Left colon (tissue), 2 donors: ENCODE data around the gene IGFLR1. TPM values are rescaled to one million over a fixed set of nuclear protein-coding genes. Genes with fewer than 3 reads are reported as not detected.
A peak's percentile ranks its signal among the peaks of the same experiment; 100 is the strongest.
"Not testable (repeated sequence)": the region's sequence is repeated elsewhere in the genome, so short reads cannot be mapped to it uniquely, and the experiment has no call there.

Experiments
- ATAC-seq: fragments of 200-7000 bp; cut with Tn5 transposase; one replicate; pipeline ENCODE4 v1.9.1; 2020; ENCODE audit warnings: mild to moderate bottlenecking, moderate library complexity
- DNase-seq, 2 donors: peaks; one replicate each; pipeline ENCODE4 v3.0.0-alpha.2; 2020
- intact Hi-C, 2 donors: fragments of 100-400 bp; cut with DNase I in 1 of 2; cut with micrococcal nuclease in 1 of 2; formaldehyde crosslinking; loops; one replicate each; pipeline versions ENCODE4 v1.11.2 to v1.14.0; 2022; cut with DNase I, micrococcal nuclease
- total RNA-seq, 2 donors: library from RNA; stranded (reverse); fragmentation: NEBNext Ultra II Directional; extraction: Animal tissue kit (Norgen Biotek cat#: 25700); gene quantifications; one replicate each; pipeline ENCODE4 v1.2.1, GENCODE V29; 2021
- donor health status: DM: no; HTN: no; CAD: no.
- donor health status: DM: yes; HTN: yes; CAD: no.

The IGFLR1 gene
- total RNA-seq, 2 donors from 2014 or later, result 4.1 to 7.7 TPM

DNA sequence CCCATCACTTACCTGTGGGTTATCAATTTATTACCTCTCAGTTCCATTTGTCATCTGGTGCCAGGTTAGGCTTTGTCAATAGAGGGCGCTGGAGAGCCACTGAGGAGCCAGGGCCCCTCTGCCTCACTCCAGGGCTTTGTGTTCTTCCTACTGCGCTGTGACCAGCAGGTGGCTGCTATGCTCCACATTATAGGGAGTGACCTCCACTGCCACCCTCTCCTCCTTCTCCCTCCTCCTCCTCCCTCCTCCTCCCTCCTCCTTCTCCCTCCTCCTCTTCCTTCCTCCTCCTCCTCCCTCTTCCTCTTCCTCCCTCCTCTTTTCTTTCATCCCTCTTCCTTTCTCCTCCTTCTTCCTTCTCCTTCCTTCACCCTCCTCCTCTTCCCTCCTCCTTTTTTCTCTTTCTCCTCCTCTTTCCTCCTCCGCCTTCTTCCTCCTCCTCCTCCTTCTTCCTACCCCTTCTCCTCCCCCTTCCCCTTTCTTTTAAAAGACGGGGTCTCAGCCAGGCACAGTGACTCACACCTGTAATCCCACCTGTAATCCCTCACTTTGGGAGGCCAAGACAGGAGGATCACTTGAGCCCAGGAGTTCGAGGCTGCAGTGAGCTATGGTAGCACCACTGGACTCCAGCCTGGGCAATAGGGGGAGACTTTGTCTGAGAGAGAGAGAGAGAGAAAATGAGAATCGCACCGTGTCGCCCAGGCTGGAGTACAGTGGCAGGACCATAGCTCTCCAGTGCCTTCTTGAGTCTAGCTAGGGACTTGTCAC, 48.2 kb downstream of the IGFLR1 start:
- peak; percentile 100 for ATAC-seq
- peak; percentile 89 to 92 for DNase-seq
- intact Hi-C loops, result no loop called here

DNA sequence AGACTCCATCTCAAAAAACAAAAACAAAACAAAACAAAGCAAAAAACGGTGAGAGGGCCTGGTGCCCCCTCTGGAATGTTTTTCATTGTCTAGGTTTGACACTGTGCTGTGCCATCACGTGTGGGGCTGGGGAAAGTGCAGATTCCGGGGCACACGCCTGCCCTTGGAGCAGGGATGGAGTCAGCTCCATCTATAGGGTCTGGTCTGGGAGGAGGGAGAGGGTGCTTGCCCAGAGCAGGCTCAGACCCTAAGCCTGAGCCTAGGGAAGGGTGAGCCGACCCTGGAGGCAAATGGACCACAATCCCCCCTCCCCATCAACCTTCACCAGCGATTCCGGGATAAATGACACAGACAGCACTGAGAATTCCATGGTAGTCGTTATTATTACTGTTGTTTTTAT, 48.8 kb downstream of the IGFLR1 start:
- DNase-seq (no peak), ATAC-seq (peak; percentile 9)
- intact Hi-C loops, result no loop called here

DNA sequence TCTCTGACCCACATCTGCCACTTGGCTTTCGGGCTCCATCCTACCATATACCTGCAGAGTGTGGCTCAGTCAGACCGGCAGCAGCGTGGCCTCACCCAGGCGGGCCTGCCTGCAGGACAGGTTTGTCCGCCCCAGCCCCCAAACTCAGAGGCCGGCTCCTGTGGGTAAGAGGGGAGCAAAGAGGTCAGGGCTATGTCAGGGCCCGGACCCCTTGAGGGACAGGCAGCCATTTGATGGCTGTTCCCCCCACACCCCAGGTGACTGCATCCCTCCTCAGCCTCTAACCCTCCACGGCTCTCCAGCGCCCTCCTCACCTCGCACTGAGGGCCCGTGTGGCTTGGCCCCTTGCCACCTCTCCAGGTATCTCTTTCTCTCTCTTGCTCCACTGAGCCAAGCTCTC, 50.2 kb downstream of the IGFLR1 start:
- ATAC-seq, result no peak
- DNase-seq, result no peak
- intact Hi-C loops, result no loop called here

DNA sequence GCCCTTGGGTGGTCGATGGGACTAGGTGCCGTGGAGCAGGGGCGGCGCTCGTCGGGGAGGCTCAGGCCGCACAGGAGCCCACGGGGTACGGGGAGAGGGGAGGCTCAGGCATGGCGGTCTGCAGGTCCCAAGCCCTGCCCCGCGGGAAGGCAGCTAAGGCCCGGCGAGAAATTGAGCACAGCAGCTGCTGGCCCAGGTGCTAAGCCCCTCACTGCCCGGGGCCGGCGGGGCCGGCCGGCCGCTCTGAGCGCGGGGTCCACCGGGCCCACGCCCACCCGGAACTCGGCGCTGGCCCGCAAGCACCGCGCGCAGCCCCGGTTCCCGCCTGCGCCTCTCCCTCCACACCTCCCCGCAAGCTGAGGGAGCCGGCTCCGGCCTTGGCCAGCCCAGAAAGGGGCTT, 51.1 kb downstream of the IGFLR1 start:
- intact Hi-C loops, ATAC-seq, DNase-seq: not testable (repeated sequence)

DNA sequence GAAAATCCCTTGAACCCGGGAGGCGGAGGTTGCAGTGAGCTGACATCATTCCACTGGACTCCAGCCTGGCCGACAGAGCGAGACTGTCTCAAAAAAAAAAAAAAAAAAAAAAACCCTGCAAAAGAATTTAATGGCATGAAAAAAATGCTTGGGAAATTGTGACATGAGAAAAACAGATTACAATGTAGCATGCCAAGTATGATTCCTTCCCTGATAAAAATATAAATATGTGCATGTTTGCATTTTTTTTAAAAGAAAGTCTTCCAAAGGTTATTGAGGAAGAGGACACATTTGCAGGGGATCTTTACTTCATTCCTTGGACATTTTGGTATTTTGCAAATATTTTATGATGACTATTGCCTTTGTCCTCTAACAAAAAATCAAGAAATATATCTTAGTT, 52.4 kb downstream of the IGFLR1 start:
- DNase-seq, result no peak
- intact Hi-C loops, result no loop called here
- no peak for ATAC-seq

Other genes starting within 250 kb of the IGFLR1 start
- 10 to 100 TPM in 1 of 2 donors, 1 to 10 TPM in 1; 8.8 to 13.8 TPM for gene DMKN, start 228.8 kb downstream of the IGFLR1 start, total RNA-seq
- not detected for gene SBSN, start 214.1 kb downstream of the IGFLR1 start, total RNA-seq
- not detected for gene GAPDHS, start 209.0 kb downstream of the IGFLR1 start, total RNA-seq
- 10 to 100 TPM; 55.1 to 61.2 TPM for gene TMEM147, start 196.8 kb downstream of the IGFLR1 start, total RNA-seq
- gene ATP4A, start 178.8 kb downstream of the IGFLR1 start, total RNA-seq, result not detected
- gene PMIS2, start 156.3 kb downstream of the IGFLR1 start, total RNA-seq, result not detected
- 1 to 10 TPM; 5.0 to 7.7 TPM for gene HAUS5, start 129.7 kb downstream of the IGFLR1 start, total RNA-seq
- gene RBM42, start 113.4 kb downstream of the IGFLR1 start, total RNA-seq, result 10 to 100 TPM; 66.5 to 73.7 TPM
- 1 to 10 TPM in 1 of 2 donors, under 1 TPM in 1; 0.87 to 1.7 TPM for gene ETV2, start 100.7 kb downstream of the IGFLR1 start, total RNA-seq
- gene COX6B1, start 94.1 kb downstream of the IGFLR1 start, total RNA-seq, result 100 to 1,000 TPM; 725 to 901 TPM
- under 1 TPM; 0.20 to 0.27 TPM for gene UPK1A, start 75.9 kb downstream of the IGFLR1 start, total RNA-seq
- 1 to 10 TPM in 1 of 2 donors, under 1 TPM in 1; 0.15 to 1.1 TPM for gene ZBTB32, start 37.9 kb downstream of the IGFLR1 start, total RNA-seq
- gene KMT2B, start 24.4 kb downstream of the IGFLR1 start, total RNA-seq, result 10 to 100 TPM; 34.8 to 40.1 TPM
- 10 to 100 TPM; 14.5 to 17.3 TPM for gene U2AF1L4, start 3.0 kb upstream of the IGFLR1 start, total RNA-seq
- 10 to 100 TPM; 82.2 to 86.0 TPM for gene PSENEN, start 3.2 kb upstream of the IGFLR1 start, total RNA-seq
- 1 to 10 TPM; 5.9 to 6.1 TPM for gene LIN37, start 6.1 kb upstream of the IGFLR1 start, total RNA-seq
- gene HSPB6, start 14.6 kb upstream of the IGFLR1 start, total RNA-seq, result 10 to 100 TPM in 1 of 2 donors, 1 to 10 TPM in 1; 4.5 to 16.4 TPM
- 10 to 100 TPM; 16.8 to 19.5 TPM for gene PROSER3, start 15.7 kb upstream of the IGFLR1 start, total RNA-seq
- gene ARHGAP33, start 33.1 kb upstream of the IGFLR1 start, total RNA-seq, result 10 to 100 TPM in 1 of 2 donors, 1 to 10 TPM in 1; 9.7 to 10.1 TPM
- not detected for gene PRODH2, start 70.4 kb upstream of the IGFLR1 start, total RNA-seq
- not detected for gene NPHS1, start 110.1 kb upstream of the IGFLR1 start, total RNA-seq
- gene KIRREL2, start 114.5 kb upstream of the IGFLR1 start, total RNA-seq, result under 1 TPM in 1 of 2 donors, not detected in 1; 0.11 TPM
- 1 to 10 TPM; 1.8 to 4.7 TPM for gene APLP1, start 126.1 kb upstream of the IGFLR1 start, total RNA-seq
- 10 to 100 TPM; 10.0 to 10.1 TPM for gene NFKBID, start 158.1 kb upstream of the IGFLR1 start, total RNA-seq
- 1 to 10 TPM; 1.0 to 6.1 TPM for gene HCST, start 160.1 kb upstream of the IGFLR1 start, total RNA-seq
- 10 to 100 TPM in 1 of 2 donors, 1 to 10 TPM in 1; 8.2 to 41.3 TPM for gene TYROBP, start 165.8 kb upstream of the IGFLR1 start, total RNA-seq
- gene LRFN3, start 193.9 kb upstream of the IGFLR1 start, total RNA-seq, result 10 to 100 TPM; 12.5 to 14.7 TPM